Activated CD8-positive, alpha-beta T cell treated with anti-CD3 and anti-CD28 coated beads, Interleukin-2, amount 10 ng/mL, durations not matched to agents 7 days and 5 days (primary cell): ENCODE measurements around the gene RFC2. TPM values are rescaled to one million over a fixed set of nuclear protein-coding genes. Genes with fewer than 3 reads are reported as not detected.
"Not testable (repeated sequence)": the region's sequence is repeated elsewhere in the genome, so short reads cannot be mapped to it uniquely, and the experiment has no call there.

ENCODE experiments used
- ATAC-seq: fragments of 150-1000 bp; cut with Tn5 transposase; one replicate; pipeline ENCODE4 v1.10.0; 2021; ENCODE audit warnings: moderate library complexity
- CTCF ChIA-PET: fragments of 350-600 bp; sonication (Branson Sonifier 250); formaldehyde crosslinking; loops from one replicate; lab custom pipeline; 2021; ENCODE audit warnings: antibody characterized with exemption; lab: Charles Lee
- POLR2A ChIA-PET: fragments of 350-600 bp; sonication (Branson Sonifier 250); formaldehyde crosslinking; loops from one replicate; lab custom pipeline; 2021; ENCODE audit warnings: antibody characterized with exemption; lab: Charles Lee
- DNase-seq: peaks from one replicate; pipeline ENCODE4 v3.0.0-alpha.2; 2020
- H3K27ac Mint-ChIP-seq: one replicate; pipeline ENCODE4 v1.8.0; 2021; ENCODE audit warnings: mild to moderate bottlenecking, mixed read lengths
- H3K27me3 Mint-ChIP-seq: one replicate; pipeline ENCODE4 v1.8.0; 2021; ENCODE audit warnings: low read depth, mixed read lengths
- H3K36me3 Mint-ChIP-seq: one replicate; pipeline ENCODE4 v1.8.0; 2021; ENCODE audit warnings: low read depth, mixed read lengths
- H3K4me1 Mint-ChIP-seq: one replicate; pipeline ENCODE4 v1.8.0; 2021; ENCODE audit warnings: low read depth, mixed read lengths
- H3K4me3 Mint-ChIP-seq: one replicate; pipeline ENCODE4 v1.8.0; 2021; ENCODE audit warnings: mild to moderate bottlenecking, mixed read lengths
- H3K9me3 Mint-ChIP-seq: one replicate; pipeline ENCODE4 v1.8.0; 2022; ENCODE audit warnings: mixed read lengths; ENCODE audit not compliant: insufficient read depth
- total RNA-seq, 2 experiments: library from RNA; stranded (reverse); gene quantifications; one replicate each; pipeline ENCODE4 v1.2.3, GENCODE V29; 2021

RFC2 gene
- total RNA-seq, 2 experiments from 2014 or later = 69.5 to 76.5 TPM

DNA sequence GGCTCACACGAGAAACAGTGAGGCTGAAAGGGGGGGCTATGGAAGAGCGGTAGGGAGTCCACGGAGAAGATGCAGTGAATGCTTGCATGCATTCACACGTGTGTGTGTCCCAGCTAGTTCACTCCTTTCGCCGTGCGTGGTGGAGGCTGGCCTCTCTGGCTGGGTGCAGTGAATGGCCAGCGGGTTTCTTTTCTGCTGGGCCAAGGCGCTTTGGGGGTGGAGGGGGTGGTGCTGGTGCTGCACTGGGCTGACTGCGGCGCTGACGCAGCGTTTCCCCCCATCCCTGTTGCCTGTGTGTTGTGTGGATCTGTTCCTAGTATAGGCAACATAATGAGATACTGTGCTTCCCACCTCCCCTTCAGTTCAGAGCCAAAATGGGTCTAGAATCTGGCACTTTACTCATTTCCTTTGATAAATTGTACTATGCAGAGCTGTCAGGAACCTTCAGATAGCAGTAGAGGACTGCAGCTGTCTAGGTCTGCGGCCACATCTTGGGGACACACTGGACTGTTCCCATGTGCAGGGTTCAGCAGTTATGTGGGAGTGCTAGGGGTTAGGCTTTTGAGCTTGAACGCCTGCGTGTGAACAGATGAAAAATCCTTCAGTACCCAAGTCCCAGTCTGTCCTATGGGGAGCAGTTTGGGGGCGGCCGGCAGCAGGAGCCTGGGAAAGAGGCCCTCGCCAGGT is 58.1 kb downstream of the RFC2 start:
- POLR2A ChIA-PET, H3K9me3 Mint-ChIP-seq, ATAC-seq, H3K27me3 Mint-ChIP-seq, DNase-seq, H3K4me3 Mint-ChIP-seq: not testable (repeated sequence)
- peak overlapping the region; percentile 77 for H3K27ac Mint-ChIP-seq
- H3K36me3 Mint-ChIP-seq = peaks cover 50% of the 10 kb centered on the region
- CTCF ChIA-PET = interaction anchor here (1.4 kb wide), 1 partner anchor 205 kb away, joined by 3 read pairs; no protein-coding TSS in a partner anchor
- peaks cover 19% of the 10 kb centered on the region for H3K4me1 Mint-ChIP-seq

DNA sequence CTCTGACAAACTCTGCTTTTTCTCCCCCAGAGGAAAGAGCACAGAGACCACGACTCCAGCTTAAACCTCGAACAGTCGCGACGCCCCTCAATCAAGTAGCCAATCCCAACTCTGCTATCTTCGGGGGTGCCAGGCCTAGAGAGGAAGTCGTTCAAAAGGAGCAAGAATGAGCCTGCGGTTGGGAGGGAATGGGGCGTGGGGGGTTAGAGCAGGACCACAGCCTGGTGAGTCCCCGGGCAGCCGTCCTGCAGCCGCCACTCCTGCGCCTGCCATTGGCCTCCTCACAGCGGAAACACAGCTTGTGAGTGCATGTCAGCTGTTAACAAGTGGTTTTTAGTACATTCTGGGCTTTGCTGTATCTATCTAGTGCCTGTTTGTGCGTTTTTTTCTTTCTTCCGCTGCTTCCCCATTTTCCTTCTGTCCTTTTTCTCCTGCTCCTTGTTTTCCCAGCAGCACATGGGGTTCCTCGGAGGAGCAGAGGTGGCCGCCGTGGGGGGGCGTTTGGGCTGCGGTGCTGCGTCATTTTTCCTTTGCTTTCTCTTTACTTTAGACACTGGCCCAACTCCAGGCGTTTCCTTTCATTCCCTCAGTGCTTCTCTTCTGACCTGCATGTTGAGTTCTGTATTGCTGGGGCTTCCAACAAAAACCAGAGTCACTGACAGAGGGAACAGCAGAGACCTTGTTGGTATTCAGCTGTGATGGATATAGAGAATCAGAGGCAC is 58.9 kb downstream of the RFC2 start:
- peaks cover 19% of the 10 kb centered on the region for H3K4me1 Mint-ChIP-seq
- peak overlapping the region; percentile 87 for H3K27ac Mint-ChIP-seq
- peak overlapping the region; percentile 25 for H3K4me3 Mint-ChIP-seq
- POLR2A ChIA-PET, H3K9me3 Mint-ChIP-seq, H3K27me3 Mint-ChIP-seq: not testable (repeated sequence)
- peaks cover 55% of the 10 kb centered on the region for H3K36me3 Mint-ChIP-seq
- peak; percentile 41 for DNase-seq
- CTCF ChIA-PET = interaction anchor here (1.2 kb wide), 2 partner anchors 7 to 206 kb away, joined by 3 read pairs; no protein-coding TSS in a partner anchor
- ATAC-seq = peak; percentile 63

DNA sequence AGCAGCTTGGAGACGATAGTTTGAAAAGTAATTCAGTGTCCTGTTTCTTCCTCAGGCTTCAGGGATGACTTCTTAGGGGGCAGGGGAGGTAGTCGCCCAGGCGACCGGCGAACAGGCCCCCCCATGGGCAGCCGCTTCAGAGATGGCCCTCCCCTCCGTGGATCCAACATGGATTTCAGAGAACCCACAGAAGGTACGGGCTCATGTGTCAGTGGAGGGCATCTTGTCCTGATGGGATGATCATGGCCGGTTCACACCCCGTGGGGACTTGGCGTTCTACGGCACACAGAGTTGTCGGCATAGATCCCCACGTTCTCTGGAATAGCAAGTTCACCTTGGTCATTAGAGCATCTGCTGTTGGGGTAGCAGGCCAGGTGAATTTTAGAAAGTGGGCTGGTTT is 59.5 kb downstream of the RFC2 start:
- ChIA-PET POLR2A (no interaction called here), CTCF (interaction anchor here (1.2 to 6.7 kb wide), 5 partner anchors 8 to 206 kb away, joined by 3 to 46 read pairs (median 4); no protein-coding TSS in a partner anchor)
- H3K9me3 Mint-ChIP-seq = no peaks in the 10 kb centered on the region
- DNase-seq (no peak), ATAC-seq (no peak)
- H3K27me3 Mint-ChIP-seq = no peaks in the 10 kb centered on the region
- H3K36me3 Mint-ChIP-seq = peaks cover 61% of the 10 kb centered on the region
- H3K4me1 Mint-ChIP-seq = peaks cover 19% of the 10 kb centered on the region
- no peak overlapping the region for H3K4me3 Mint-ChIP-seq
- H3K27ac Mint-ChIP-seq = peak overlapping the region; percentile 87

DNA sequence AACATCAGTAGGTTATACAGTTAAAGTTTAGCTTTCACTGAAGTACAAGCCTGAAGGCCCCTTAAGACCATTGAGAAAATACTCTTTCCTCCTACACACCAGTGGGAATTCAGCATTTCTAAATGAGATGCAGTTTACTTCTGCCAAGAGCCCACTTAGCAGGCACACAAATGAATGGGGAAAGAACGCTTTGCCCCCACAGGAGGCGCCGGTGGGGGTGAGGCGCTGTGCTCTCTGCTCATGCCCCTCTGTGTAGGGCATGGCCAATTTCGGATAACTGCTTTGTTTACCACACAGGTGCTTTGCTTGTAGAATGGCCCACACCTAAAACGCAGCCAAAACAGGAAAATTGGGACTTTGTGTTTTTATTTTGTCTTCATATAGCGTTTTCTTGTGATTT is 60.3 kb downstream of the RFC2 start:
- no peaks in the 10 kb centered on the region for H3K9me3 Mint-ChIP-seq
- H3K4me1 Mint-ChIP-seq = peaks cover 19% of the 10 kb centered on the region
- no peak for DNase-seq
- H3K27ac Mint-ChIP-seq = peak overlapping the region; percentile 20
- H3K4me3 Mint-ChIP-seq = no peak overlapping the region
- no peak for ATAC-seq
- POLR2A ChIA-PET = interaction anchor here (1.3 to 1.8 kb wide), 2 partner anchors 14 to 19 kb away, joined by 6 read pairs; partner anchors contain the start of gene EIF4H
- CTCF ChIA-PET = interaction anchor here (1.2 to 6.7 kb wide), 7 partner anchors 9 to 207 kb away, joined by 3 to 46 read pairs (median 4); no protein-coding TSS in a partner anchor
- H3K27me3 Mint-ChIP-seq = no peaks in the 10 kb centered on the region
- peaks cover 68% of the 10 kb centered on the region for H3K36me3 Mint-ChIP-seq

DNA sequence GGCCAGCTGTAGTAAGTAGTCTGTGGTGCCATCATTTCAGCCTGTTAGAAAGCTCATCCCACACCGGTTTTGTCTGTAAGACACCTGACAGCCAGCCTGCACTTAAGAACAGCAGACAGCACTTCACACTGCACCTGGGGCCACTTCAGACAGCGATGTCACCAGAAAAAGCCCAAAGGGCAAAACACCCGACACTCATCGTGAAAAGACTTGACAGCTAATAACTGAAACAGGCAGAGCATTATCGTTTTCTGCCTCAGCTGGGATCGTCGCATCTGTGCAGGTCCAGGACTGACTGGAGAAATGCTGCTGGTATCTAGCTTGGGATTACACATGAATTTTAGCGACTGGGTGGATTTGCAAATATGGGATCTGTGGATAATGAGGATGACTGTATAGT is 61.1 kb downstream of the RFC2 start:
- Mint-ChIP-seq H3K27me3 (no peaks in the 10 kb centered on the region), H3K9me3 (no peaks in the 10 kb centered on the region), H3K4me1 (peaks cover 19% of the 10 kb centered on the region), H3K4me3 (no peak overlapping the region), H3K36me3 (peaks cover 76% of the 10 kb centered on the region), H3K27ac (peak overlapping the region; percentile 20)
- POLR2A ChIA-PET = interaction anchor here (0.8 to 1.8 kb wide), 3 partner anchors 13 to 99 kb away, joined by 3 to 6 read pairs (median 6); partner anchors contain the start of gene EIF4H
- ATAC-seq (no peak), DNase-seq (no peak)
- CTCF ChIA-PET = interaction anchor here (1.2 to 6.7 kb wide), 5 partner anchors 9 to 125 kb away, joined by 3 to 46 read pairs (median 10); no protein-coding TSS in a partner anchor

DNA sequence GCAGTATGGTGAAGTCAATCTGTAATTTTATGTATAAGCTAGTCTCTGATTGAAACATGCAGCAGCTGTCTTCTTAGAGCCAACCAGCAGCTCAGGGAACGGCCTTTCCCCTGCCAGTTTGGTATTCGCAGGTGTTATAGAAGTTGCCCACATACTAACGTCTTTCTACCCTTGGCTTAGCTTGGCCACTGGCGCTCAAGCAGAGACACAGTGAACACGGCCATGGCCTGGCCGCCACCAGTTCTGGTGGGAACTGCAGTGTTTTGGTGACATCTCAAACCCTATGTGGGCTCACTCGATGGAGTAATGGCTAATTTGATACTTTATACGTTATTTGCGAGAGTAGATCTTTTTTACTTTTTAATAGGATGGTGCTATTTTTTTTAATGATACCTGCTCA is 63.0 kb downstream of the RFC2 start:
- ATAC-seq = no peak

DNA sequence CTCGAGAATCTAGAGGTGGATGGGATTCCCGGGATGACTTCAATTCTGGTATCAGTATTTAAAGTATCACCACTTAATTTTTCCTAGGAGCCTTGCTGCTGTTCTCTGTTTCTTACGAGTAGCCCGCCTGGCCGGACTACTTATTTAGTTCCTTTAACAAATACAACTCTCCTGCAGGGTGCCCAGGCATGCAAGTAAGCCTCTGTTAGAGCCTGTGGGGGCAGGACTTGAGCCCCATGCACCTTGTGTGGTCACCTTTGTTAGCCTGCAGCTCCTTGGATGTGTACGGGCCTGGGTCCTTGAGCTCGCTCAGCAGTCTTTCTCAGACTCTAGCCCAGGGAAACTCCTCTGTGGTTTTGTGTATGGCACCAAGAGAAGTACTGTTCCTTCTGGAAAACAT is 63.9 kb downstream of the RFC2 start:
- H3K36me3 Mint-ChIP-seq = peaks cover 76% of the 10 kb centered on the region
- no peak overlapping the region for H3K27ac Mint-ChIP-seq
- H3K4me3 Mint-ChIP-seq = no peak overlapping the region
- POLR2A ChIA-PET = no interaction called here
- DNase-seq = no peak
- CTCF ChIA-PET = interaction anchor here (2.3 to 6.7 kb wide), 3 partner anchors 10 to 17 kb away, joined by 5 to 46 read pairs (median 9); no protein-coding TSS in a partner anchor
- H3K27me3 Mint-ChIP-seq = no peaks in the 10 kb centered on the region
- peaks cover 31% of the 10 kb centered on the region for H3K4me1 Mint-ChIP-seq
- ATAC-seq = no peak
- no peaks in the 10 kb centered on the region for H3K9me3 Mint-ChIP-seq

More for the DNA sequence above, 63.0 kb downstream of the RFC2 start:
- Mint-ChIP-seq H3K36me3 (peaks cover 77% of the 10 kb centered on the region), H3K9me3 (no peaks in the 10 kb centered on the region), H3K4me1 (peaks cover 30% of the 10 kb centered on the region), H3K27me3 (no peaks in the 10 kb centered on the region), H3K27ac (no peak overlapping the region), H3K4me3 (no peak overlapping the region)
- DNase-seq = no peak
- POLR2A ChIA-PET = interaction anchor here (1.0 kb wide), 1 partner anchor 18 kb away, joined by 3 read pairs; no protein-coding TSS in a partner anchor
- CTCF ChIA-PET = interaction anchor here (1.5 to 6.7 kb wide), 5 partner anchors 11 to 123 kb away, joined by 5 to 46 read pairs (median 9); no protein-coding TSS in a partner anchor

DNA sequence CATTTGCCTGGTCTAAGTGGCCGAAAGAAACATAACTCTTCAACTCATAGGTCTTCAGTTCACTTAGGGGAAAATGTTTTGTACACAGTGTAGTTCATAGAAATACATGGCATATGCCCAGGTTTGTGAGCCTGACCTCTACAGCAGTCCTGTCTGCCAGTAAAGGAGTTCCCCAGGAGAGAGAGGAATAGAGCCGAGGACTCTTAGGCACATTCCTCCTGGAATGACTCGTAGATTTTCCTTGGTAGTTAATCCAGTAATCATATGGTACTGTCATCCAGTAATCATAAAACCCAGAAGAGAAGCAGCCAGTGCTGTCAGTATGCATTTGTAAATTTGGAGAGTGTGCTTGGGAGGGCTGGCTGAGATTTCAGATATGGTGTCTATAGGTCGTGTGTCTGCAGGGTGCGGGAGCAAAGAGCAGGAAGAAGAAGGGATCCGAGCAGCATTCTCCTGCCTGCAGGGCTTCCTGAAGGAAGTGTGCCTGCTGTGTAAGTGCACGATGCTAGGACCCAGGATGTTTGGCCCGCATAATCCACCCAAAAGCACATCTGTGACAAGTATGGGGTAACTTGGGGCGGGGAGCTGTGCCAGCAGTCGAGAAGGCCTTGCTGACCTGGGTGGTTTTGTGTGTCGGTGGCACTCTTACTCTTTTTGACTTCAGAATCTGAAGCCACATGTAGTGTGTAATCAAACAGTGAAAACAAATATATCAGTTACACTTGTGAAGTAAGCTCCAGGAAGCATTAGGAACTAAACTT is 66.1 kb downstream of the RFC2 start:
- Mint-ChIP-seq H3K4me1 (peaks cover 42% of the 10 kb centered on the region), H3K9me3 (no peaks in the 10 kb centered on the region), H3K36me3 (peaks cover 63% of the 10 kb centered on the region), H3K27ac (no peak overlapping the region), H3K27me3 (no peaks in the 10 kb centered on the region), H3K4me3 (no peak overlapping the region)
- ChIA-PET CTCF (interaction anchor here (0.8 to 6.7 kb wide), 2 partner anchors 13 to 19 kb away, joined by 3 to 46 read pairs; no protein-coding TSS in a partner anchor), POLR2A (interaction anchor here (1.2 kb wide), 1 partner anchor 13 kb away, joined by 3 read pairs; no protein-coding TSS in a partner anchor)
- DNase-seq (no peak), ATAC-seq (no peak)

DNA sequence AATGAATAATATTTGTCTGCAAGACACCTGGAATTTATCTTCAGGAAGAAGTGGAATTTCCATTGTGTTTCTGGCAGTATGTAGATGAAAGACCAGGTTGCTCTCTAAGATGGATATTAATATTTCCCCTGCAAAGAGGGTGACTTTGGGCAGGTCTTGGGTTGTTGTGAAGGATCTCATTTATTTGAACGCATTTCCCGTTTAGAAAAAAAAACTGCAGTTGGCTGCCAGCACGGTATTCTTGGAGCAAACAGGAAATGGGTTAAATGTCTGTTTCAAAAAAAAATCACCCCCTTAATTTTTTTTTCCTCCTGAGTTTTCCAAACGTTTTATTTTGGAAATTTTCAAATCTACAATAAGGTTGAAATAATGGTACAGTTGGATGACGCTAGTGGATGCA is 68.6 kb downstream of the RFC2 start:
- POLR2A ChIA-PET = no interaction called here
- peak overlapping the region; percentile 39 for H3K27ac Mint-ChIP-seq

DNA sequence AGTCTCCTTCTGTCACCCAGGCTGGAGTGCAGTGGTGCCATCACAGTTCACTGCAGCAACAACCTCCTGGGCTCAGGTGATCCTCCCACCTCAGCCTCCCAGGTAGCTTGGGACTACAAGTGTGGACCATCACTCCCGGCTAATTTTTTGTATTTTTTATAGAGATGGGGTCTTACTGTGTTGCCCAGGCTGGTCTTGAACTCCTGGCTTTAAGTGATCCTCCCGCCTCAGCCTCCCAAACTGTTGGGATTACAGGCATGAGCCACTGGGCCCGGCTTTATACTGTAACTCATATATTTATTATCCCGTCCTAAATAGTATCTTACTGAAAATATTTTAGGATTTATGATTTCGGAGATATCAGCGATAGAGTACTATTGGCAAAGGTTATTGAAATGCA is 69.2 kb downstream of the RFC2 start:
- H3K36me3 Mint-ChIP-seq = peaks cover 55% of the 10 kb centered on the region
- H3K4me1 Mint-ChIP-seq = peaks cover 59% of the 10 kb centered on the region
- H3K4me3 Mint-ChIP-seq = no peak overlapping the region
- no peak for DNase-seq
- H3K27me3 Mint-ChIP-seq = no peaks in the 10 kb centered on the region
- ATAC-seq = no peak
- no peaks in the 10 kb centered on the region for H3K9me3 Mint-ChIP-seq
- no peak overlapping the region for H3K27ac Mint-ChIP-seq
- POLR2A ChIA-PET = no interaction called here
- CTCF ChIA-PET = interaction anchor here (1.3 to 2.8 kb wide), 4 partner anchors 10 to 216 kb away, joined by 3 to 24 read pairs (median 13); no protein-coding TSS in a partner anchor

More for the DNA sequence above, 68.6 kb downstream of the RFC2 start:
- peaks cover 59% of the 10 kb centered on the region for H3K4me1 Mint-ChIP-seq
- peaks cover 58% of the 10 kb centered on the region for H3K36me3 Mint-ChIP-seq
- ATAC-seq = no peak
- H3K9me3 Mint-ChIP-seq = no peaks in the 10 kb centered on the region
- H3K4me3 Mint-ChIP-seq = peak overlapping the region; percentile 15
- no peaks in the 10 kb centered on the region for H3K27me3 Mint-ChIP-seq
- CTCF ChIA-PET = interaction anchor here (1.1 to 1.3 kb wide), 3 partner anchors 8 to 215 kb away, joined by 3 read pairs; no protein-coding TSS in a partner anchor
- no peak for DNase-seq
